Naive thymus-derived CD8-positive, alpha-beta T cell (primary cell): ENCODE results near the gene STXBP1. TPM values are rescaled to one million over a fixed set of nuclear protein-coding genes. Genes with fewer than 3 reads are reported as not detected.
"Not testable (repeated sequence)": the region's sequence is repeated elsewhere in the genome, so short reads cannot be mapped to it uniquely, and the experiment has no call there.

ENCODE experiments used
- ATAC-seq, 2 donors: fragments of 150-1000 bp; cut with Tn5 transposase in 1 of 2; sonication (Bioruptor Pico), chemical (Tn5 transposase) in 1 of 2; 1 replicate in 1 of 2; 2 replicates in 1 of 2; pipeline ENCODE4 v1.10.0; 2021; ENCODE audit warnings: mild to moderate bottlenecking in 2 of 2, moderate library complexity in 2 of 2
- POLR2A ChIA-PET: fragments of 350-600 bp; sonication (Branson Sonifier 250); formaldehyde crosslinking; loops from one replicate; lab custom pipeline; 2021; ENCODE audit warnings: antibody characterized with exemption; lab: Charles Lee
- DNase-seq, 10 donors: peaks; one replicate each; pipeline versions ENCODE4 v3.0.0 to v3.0.0-alpha.2; 2020 to 2022
- H3K27ac Mint-ChIP-seq, 10 donors: one replicate each; pipeline ENCODE4 v1.8.0; 2020 to 2022; ENCODE audit warnings: mild to moderate bottlenecking in 10 of 10, mixed read lengths in 10 of 10, moderate library complexity in 4 of 10, inconsistent platforms in 1 of 10
- H3K27me3 Mint-ChIP-seq, 5 donors: one replicate each; pipeline ENCODE4 v1.8.0; 2021 to 2022; ENCODE audit warnings: mixed read lengths in 5 of 5
- H3K36me3 Mint-ChIP-seq, 3 donors: one replicate each; pipeline ENCODE4 v1.8.0; 2020 to 2022; ENCODE audit warnings: mixed read lengths in 3 of 3, mild to moderate bottlenecking in 2 of 3, inconsistent platforms in 1 of 3
- H3K4me1 Mint-ChIP-seq, 4 donors: one replicate each; pipeline ENCODE4 v1.8.0; 2021 to 2022; ENCODE audit warnings: mixed read lengths in 4 of 4
- H3K4me3 Mint-ChIP-seq, 10 donors: one replicate each; pipeline ENCODE4 v1.8.0; 2020 to 2022; ENCODE audit warnings: mild to moderate bottlenecking in 10 of 10, mixed read lengths in 10 of 10, moderate library complexity in 6 of 10, inconsistent platforms in 1 of 10
- H3K9me3 Mint-ChIP-seq, 9 donors: one replicate each; pipeline ENCODE4 v1.8.0; 2020 to 2022; ENCODE audit warnings: mixed read lengths in 9 of 9, mild to moderate bottlenecking in 3 of 9, inconsistent platforms in 1 of 9, moderate library complexity in 1 of 9
- polyA plus RNA-seq, 3 donors: library from polyadenylated mRNA; unstranded; fragments of 300-500 nt; fragmentation: Illumina TruSeq; gene quantifications; one replicate each; pipeline ENCODE4 v1.2.3, GENCODE V29; 2021
- total RNA-seq, 8 experiments: library from RNA in 2 of 8; stranded (reverse) in 2 of 8; gene quantifications; one replicate each; pipeline ENCODE4 v1.2.3 and lab custom pipeline; 2021 to 2026

Gene STXBP1
- total and polyA plus RNA-seq, 5 experiments from 2014 or later: 3.4 to 39.7 (median 10.3) TPM

GRCh38 chr9:127569886-127570401 is 42.1 kb upstream of the STXBP1 start:
- Mint-ChIP-seq H3K27ac (peak overlapping the region; percentile 45 to 93 (median 82)), H3K9me3 (no peaks in the 10 kb centered on the region), H3K36me3 (no peaks in the 10 kb centered on the region), H3K27me3 (no peaks in the 10 kb centered on the region), H3K4me1 (peaks cover 15 to 30% (median 26%) of the 10 kb centered on the region in 4 donors), H3K4me3 (peak overlapping the region; percentile 77 to 91 (median 86))
- POLR2A ChIA-PET: interaction anchor here (0.6 to 1.2 kb wide), 5 partner anchors 9 to 165 kb away, joined by 3 to 6 read pairs (median 3); partner anchors contain the start of gene TOR2A
- DNase-seq: peak in 5 of 10 donors; percentile 20 to 57 (median 45)
- peak; percentile 40 to 75 for ATAC-seq

DNA sequence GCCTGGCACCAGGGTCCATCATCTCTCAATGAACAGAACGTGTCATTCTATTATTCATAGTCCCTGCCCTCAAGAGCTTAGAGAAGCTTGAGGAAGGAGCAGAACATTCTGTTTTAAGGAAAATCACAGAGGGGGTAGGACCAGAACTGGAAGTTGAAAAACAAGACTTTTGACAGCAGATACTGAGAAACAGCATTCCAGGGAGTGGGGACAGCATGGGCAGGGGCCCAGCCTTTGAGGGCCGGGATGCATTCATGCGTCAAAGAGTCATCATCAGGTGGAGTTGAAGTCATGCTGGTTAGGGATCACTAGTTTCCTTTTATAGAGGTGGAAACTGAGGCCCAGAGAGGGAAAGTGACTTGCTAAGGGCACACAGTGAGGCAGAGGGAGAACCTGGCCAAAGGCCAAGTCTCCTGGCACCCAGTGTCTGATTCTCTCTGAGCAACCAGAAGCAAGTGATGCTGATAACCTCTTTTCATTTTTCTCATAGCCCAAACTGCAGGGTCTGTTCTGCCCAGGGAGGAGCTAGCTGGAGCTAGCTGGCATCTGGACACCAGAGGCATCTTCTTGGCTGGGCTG is 41.5 kb upstream of the STXBP1 start:
- no peaks in the 10 kb centered on the region for H3K27me3 Mint-ChIP-seq
- H3K4me3 Mint-ChIP-seq: peak overlapping the region in 7 of 10 donors; percentile 77 to 91 (median 87)
- H3K36me3 Mint-ChIP-seq: no peaks in the 10 kb centered on the region
- no peaks in the 10 kb centered on the region for H3K9me3 Mint-ChIP-seq
- DNase-seq (peak in 1 of 10 donors; percentile 31), ATAC-seq (no peak)
- H3K4me1 Mint-ChIP-seq: peaks cover 15 to 30% (median 26%) of the 10 kb centered on the region in 4 donors
- POLR2A ChIA-PET: interaction anchor here (0.6 to 1.2 kb wide), 2 partner anchors 37 to 164 kb away, joined by 3 to 4 read pairs; partner anchors contain the start of gene TOR2A
- peak overlapping the region in 8 of 10 donors; percentile 24 to 89 (median 54) for H3K27ac Mint-ChIP-seq

- no peak for ATAC-seq
- no peak for DNase-seq
- no peaks in the 10 kb centered on the region for H3K36me3 Mint-ChIP-seq
- H3K9me3 Mint-ChIP-seq: no peaks in the 10 kb centered on the region
- peaks cover 15 to 26% (median 25%) of the 10 kb centered on the region in 4 donors for H3K4me1 Mint-ChIP-seq
- no peak overlapping the region for H3K27ac Mint-ChIP-seq
- POLR2A ChIA-PET: interaction anchor here (0.6 kb wide), 1 partner anchor 1527 kb away, joined by 3 read pairs; no protein-coding TSS in a partner anchor
- peak overlapping the region in 1 of 10 donors; percentile 50 for H3K4me3 Mint-ChIP-seq
- H3K27me3 Mint-ChIP-seq: no peaks in the 10 kb centered on the region
Measured at GRCh38 chr9:127571971-127572370, 40.1 kb upstream of the STXBP1 start.

GRCh38 chr9:127572961-127573721 is 38.9 kb upstream of the STXBP1 start:
- POLR2A ChIA-PET: interaction anchor here (0.6 kb wide), 1 partner anchor 14 kb away, joined by 3 read pairs; no protein-coding TSS in a partner anchor
- no peaks in the 10 kb centered on the region for H3K27me3 Mint-ChIP-seq
- no peaks in the 10 kb centered on the region for H3K36me3 Mint-ChIP-seq
- peak overlapping the region in 1 of 10 donors; percentile 43 for H3K27ac Mint-ChIP-seq
- DNase-seq (peak in 1 of 10 donors; percentile 6), ATAC-seq (no peak)
- H3K4me1 Mint-ChIP-seq: peaks cover 9 to 17% (median 16%) of the 10 kb centered on the region in 4 donors
- H3K4me3 Mint-ChIP-seq: no peak overlapping the region
- H3K9me3 Mint-ChIP-seq: no peaks in the 10 kb centered on the region

GRCh38 chr9:127574072-127574993 is 37.7 kb upstream of the STXBP1 start:
- no peaks in the 10 kb centered on the region for H3K36me3 Mint-ChIP-seq
- no peak overlapping the region for H3K4me3 Mint-ChIP-seq
- POLR2A ChIA-PET: no interaction called here
- H3K27ac Mint-ChIP-seq: no peak overlapping the region
- no peaks in the 10 kb centered on the region for H3K9me3 Mint-ChIP-seq
- ATAC-seq: no peak
- peak in 1 of 10 donors; percentile 52 for DNase-seq
- peaks cover 15 to 27% (median 23%) of the 10 kb centered on the region in 4 donors for H3K4me1 Mint-ChIP-seq
- no peaks in the 10 kb centered on the region for H3K27me3 Mint-ChIP-seq

DNA sequence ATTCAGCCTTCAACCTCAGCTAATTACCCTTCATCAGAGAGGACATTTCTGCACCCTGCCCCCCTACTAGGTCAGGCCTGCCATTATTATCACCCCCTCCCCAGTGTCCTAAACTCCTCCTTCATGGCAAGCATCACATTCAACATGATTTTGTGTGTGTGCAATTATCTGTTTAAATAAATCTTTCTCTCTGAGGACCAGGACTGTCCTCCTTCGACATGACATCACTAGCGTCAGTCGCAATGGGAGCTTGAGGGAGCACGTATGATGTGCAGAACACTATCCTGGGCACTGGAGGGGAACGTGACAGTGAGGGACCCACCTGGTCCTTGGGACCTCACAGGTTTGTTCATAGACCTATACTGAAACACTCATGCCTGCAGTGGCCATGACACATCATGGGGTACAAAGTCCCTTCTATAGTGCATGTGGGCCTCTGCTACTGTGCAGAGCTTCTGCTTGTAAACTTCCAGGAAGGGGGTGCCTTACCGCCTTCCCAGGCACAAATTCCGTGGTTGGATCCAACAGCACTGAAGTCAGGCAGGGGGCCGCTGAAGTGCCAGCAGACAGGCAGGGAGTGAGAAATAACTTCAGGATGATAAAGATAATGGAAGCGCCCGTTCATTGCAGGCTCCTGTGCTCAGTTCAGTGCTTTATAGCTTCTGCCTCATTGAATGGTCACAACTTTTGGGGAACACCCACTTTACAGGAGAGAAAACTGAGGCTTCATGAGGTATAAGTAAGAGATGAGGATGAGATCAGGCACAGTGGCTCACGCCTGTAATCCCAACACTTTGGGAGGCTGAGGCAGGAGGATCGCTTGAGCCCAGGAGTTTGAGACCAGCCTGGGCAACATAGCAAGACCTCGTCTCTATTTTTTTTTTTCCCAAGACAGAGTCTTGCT is 36.0 kb upstream of the STXBP1 start:
- no peaks in the 10 kb centered on the region for H3K27me3 Mint-ChIP-seq
- ATAC-seq (no peak), DNase-seq (no peak)
- no peak overlapping the region for H3K4me3 Mint-ChIP-seq
- no peaks in the 10 kb centered on the region for H3K9me3 Mint-ChIP-seq
- H3K4me1 Mint-ChIP-seq: peaks cover 7 to 28% (median 13%) of the 10 kb centered on the region in 4 donors
- H3K36me3 Mint-ChIP-seq: no peaks in the 10 kb centered on the region
- POLR2A ChIA-PET: interaction anchor here (0.6 kb wide), 2 partner anchors 284 to 1467 kb away, joined by 5 to 7 read pairs; no protein-coding TSS in a partner anchor
- H3K27ac Mint-ChIP-seq: peak overlapping the region in 1 of 10 donors; percentile 41

- H3K4me3 Mint-ChIP-seq, ATAC-seq, POLR2A ChIA-PET, H3K27ac Mint-ChIP-seq, H3K36me3 Mint-ChIP-seq, H3K9me3 Mint-ChIP-seq, H3K27me3 Mint-ChIP-seq, DNase-seq: not testable (repeated sequence)
- peaks cover 7 to 28% (median 13%) of the 10 kb centered on the region in 4 donors for H3K4me1 Mint-ChIP-seq
Measured at GRCh38 chr9:127577194-127577593, 34.9 kb upstream of the STXBP1 start.

- POLR2A ChIA-PET: interaction anchor here (1.2 to 1.9 kb wide), 2 partner anchors 9 to 21 kb away, joined by 6 to 7 read pairs; no protein-coding TSS in a partner anchor
- DNase-seq (no peak), ATAC-seq (no peak)
- H3K27ac Mint-ChIP-seq: peak overlapping the region in 5 of 10 donors; percentile 24 to 68 (median 57)
- no peaks in the 10 kb centered on the region for H3K9me3 Mint-ChIP-seq
- no peaks in the 10 kb centered on the region for H3K27me3 Mint-ChIP-seq
- peaks cover 7 to 26% (median 13%) of the 10 kb centered on the region in 4 donors for H3K4me1 Mint-ChIP-seq
- H3K36me3 Mint-ChIP-seq: no peaks in the 10 kb centered on the region
- H3K4me3 Mint-ChIP-seq: peak overlapping the region in 4 of 10 donors; percentile 11 to 67 (median 46)
Measured at GRCh38 chr9:127578627-127578951, 33.5 kb upstream of the STXBP1 start.

DNA sequence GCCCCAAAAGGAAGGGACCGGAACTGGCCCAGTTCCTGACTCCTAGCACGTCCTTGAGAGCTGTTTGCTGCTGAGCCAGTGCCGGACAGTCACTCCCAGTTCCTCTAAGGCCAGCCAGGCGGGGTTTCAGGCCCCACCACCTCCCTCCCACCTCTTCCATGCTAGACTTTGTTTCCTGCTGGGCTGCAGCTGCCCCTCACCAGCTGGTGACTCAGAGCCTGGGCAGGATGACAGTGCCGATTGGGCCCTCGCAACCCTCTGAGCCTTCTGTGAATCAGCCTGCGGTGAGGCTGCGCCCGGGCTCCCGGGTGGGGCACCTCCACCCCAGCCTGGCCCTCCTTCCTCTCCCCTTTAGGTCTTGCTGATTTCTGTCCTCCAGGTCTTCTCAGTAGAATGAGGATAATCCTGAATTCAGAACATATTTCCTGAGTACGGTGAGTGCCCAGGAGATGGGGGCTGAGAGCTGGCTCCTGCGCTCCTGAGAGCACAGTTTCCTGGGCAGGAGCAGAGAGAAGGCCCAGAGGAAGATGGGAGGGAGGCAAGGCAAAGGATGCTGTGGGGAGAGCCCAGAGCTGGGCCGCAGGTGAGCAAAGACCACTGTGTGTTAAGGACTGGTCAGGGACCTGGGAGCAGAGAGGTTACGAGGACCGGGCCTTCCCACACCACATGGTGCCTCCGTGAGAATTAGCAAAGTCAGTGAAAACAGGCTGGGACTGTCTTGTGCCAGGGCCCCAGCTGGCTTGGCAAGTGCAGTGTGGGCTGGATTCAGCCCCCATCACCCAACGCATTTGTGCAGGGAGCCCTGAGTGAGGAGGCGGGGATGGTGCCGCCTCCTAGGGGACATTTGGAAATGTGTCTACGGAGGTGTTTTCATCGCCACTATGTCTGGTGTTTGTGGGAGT is 32.9 kb upstream of the STXBP1 start:
- Mint-ChIP-seq H3K27me3 (no peaks in the 10 kb centered on the region), H3K27ac (peak overlapping the region in 7 of 10 donors; percentile 36 to 68 (median 60))
- POLR2A ChIA-PET: interaction anchor here (0.6 to 1.9 kb wide), 3 partner anchors 10 to 309 kb away, joined by 4 to 7 read pairs (median 6); no protein-coding TSS in a partner anchor

GRCh38 chr9:127580366-127580765 is 31.7 kb upstream of the STXBP1 start:
- Mint-ChIP-seq H3K4me3 (no peak overlapping the region), H3K9me3 (no peaks in the 10 kb centered on the region), H3K27me3 (no peaks in the 10 kb centered on the region), H3K36me3 (no peaks in the 10 kb centered on the region), H3K4me1 (peaks cover 7 to 26% (median 13%) of the 10 kb centered on the region in 4 donors), H3K27ac (peak overlapping the region in 1 of 10 donors; percentile 26)
- DNase-seq (no peak), ATAC-seq (no peak)
- POLR2A ChIA-PET: no interaction called here

More for the DNA sequence above, 32.9 kb upstream of the STXBP1 start:
- DNase-seq: peak in 9 of 10 donors; percentile 14 to 76 (median 34)
- Mint-ChIP-seq H3K4me3 (peak overlapping the region in 5 of 10 donors; percentile 11 to 67 (median 43)), H3K36me3 (no peaks in the 10 kb centered on the region), H3K9me3 (no peaks in the 10 kb centered on the region), H3K4me1 (peaks cover 7 to 26% (median 13%) of the 10 kb centered on the region in 4 donors)
- ATAC-seq: peak; percentile 99
